NCI-H774 (cell line): ENCODE data around the gene INTS14.

Source experiments
- DNase-seq: peaks from one replicate; lab custom pipeline; 2025; lab: John Stamatoyannopoulos, UW

Gene INTS14

GRCh38 chr15:65530318-65531111 is 80.4 kb downstream of the INTS14 start, which contains the start of gene HACD3:
Gene HACD3, plus strand, starts transcription at chr15:65530463. Its CDS starts 169 bp downstream, at chr15:65530632.
- DNase-seq: peak; percentile 83

GRCh38 chr15:65529762-65530317 is 81.1 kb downstream of the INTS14 start:
- no peak for DNase-seq
